OCI-LY3 (cell line): ENCODE data around the gene LCE1A.

Experiments
- CTCF ChIP-seq: fragments of 200-600, 300-600 bp; sonication (generic); IDR thresholded peaks from 2 replicates; pipeline ENCODE4 v1.5.1; 2014; ENCODE audit warnings: antibody characterized with exemption, low read length, low read depth
- EZH2phosphoT487 ChIP-seq: fragments of 200-600 bp; shearing (Covaris generic); IDR thresholded peaks from 2 replicates; pipeline ENCODE4 v1.6.1; 2018; ENCODE audit warnings: antibody characterized with exemption, mixed run types, low read depth

- TF ChIP-seq CTCF: no peak
- no peak for TF ChIP-seq EZH2phosphoT487
These were observed 15.3 kb downstream of the LCE1A start, which contains the start of gene LCE6A for GRCh38 chr1:152842556-152842955.
